Measurements from ENCODE around the gene INAFM2. TPM values are rescaled to one million over a fixed set of nuclear protein-coding genes. Genes with fewer than 3 reads are reported as not detected.

The INAFM2 gene
- total and polyA plus RNA-seq, 9 of the 15 experiments (the other 6 are each of a cell fraction or from before 2014, with no cell fraction given), result 11.8 to 43.1 (median 27.2) TPM

DNA sequence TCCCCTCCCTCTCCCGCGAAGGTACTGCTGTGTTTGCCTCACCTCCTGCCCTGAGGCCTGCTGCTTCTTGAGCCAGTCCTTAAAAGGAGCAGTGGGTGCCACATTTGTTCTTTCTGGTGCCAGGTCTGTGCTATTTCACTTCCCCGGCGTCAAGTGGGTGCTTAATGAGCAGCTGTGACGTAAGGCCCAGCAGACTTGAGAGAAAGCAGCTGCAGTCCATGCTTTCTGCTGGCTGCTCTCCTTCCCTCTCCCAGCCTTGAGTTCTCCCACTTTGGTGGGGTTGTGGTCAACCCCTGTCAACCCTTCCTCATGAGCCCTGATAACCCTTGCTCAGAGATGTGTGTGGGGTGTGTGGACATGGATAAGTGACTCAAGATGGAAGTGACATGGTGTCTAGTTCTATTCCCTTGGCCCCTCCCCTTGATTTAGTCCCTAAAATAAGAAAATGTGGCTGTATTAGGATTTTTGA lies 6.9 kb downstream of the INAFM2 start (continued):
- TF ChIP-seq SMAD4 (CRISPR knock-in tag; conservative IDR thresholded peaks at IDR 0.05) (peak; percentile 70; the same call in 1 of the 2 replicates), THAP7 (CRISPR knock-in tag; IDR thresholded peaks at IDR 0.05) (no peak), ZNF445 (CRISPR knock-in tag; IDR thresholded peaks at IDR 0.05; ENCODE audit: low read depth) (no peak), MCM5 (IDR thresholded peaks at IDR 0.05; ENCODE audit: low read depth) (no peak), ATF3 (IDR thresholded peaks at IDR 0.05) (0 out of 2 replicates have a peak, but pooled peaks have one; percentile 11), ATF3 (CRISPR knock-in tag; conservative IDR thresholded peaks at IDR 0.05) (no peak), CHCHD3 (CRISPR knock-in tag; IDR thresholded peaks at IDR 0.05) (no peak), PBX2 (CRISPR knock-in tag; IDR thresholded peaks at IDR 0.05; ENCODE audit: low read depth) (no peak), PBX2 (tag; conservative IDR thresholded peaks at IDR 0.05; ENCODE audit: low read depth) (peak; percentile 19; the same call in 1 of the 2 replicates), HDAC6 (IDR thresholded peaks at IDR 0.05; ENCODE audit: low read depth, low read length) (no peak), SMARCE1 (IDR thresholded peaks at IDR 0.05) (peak; percentile 66), CEBPB (tag; IDR thresholded peaks at IDR 0.05) (no peak; the same call in 1 of the 2 replicates), RBFOX2 (IDR thresholded peaks at IDR 0.05; ENCODE audit: low read depth, low read length) (no peak), MECOM (CRISPR knock-in tag; IDR thresholded peaks at IDR 0.05) (no peak), FOXP1 (CRISPR knock-in tag; IDR thresholded peaks at IDR 0.05) (no peak), NFIX (CRISPR knock-in tag; IDR thresholded peaks at IDR 0.05; ENCODE audit: low read depth) (no peak), CBX8 (IDR thresholded peaks at IDR 0.05; ENCODE audit: borderline replicate concordance, extremely low read depth, low read depth, low read length, poor library complexity, severe bottlenecking) (no peak), ZMIZ1 (IDR thresholded peaks at IDR 0.05; ENCODE audit: low read depth in 2 of 2, low read length in 2 of 2) (0 out of 4 replicates have a peak, but pooled peaks of 1 of the 2 experiments have one; percentile 16)
- TF ChIP-seq, protein P1, sequence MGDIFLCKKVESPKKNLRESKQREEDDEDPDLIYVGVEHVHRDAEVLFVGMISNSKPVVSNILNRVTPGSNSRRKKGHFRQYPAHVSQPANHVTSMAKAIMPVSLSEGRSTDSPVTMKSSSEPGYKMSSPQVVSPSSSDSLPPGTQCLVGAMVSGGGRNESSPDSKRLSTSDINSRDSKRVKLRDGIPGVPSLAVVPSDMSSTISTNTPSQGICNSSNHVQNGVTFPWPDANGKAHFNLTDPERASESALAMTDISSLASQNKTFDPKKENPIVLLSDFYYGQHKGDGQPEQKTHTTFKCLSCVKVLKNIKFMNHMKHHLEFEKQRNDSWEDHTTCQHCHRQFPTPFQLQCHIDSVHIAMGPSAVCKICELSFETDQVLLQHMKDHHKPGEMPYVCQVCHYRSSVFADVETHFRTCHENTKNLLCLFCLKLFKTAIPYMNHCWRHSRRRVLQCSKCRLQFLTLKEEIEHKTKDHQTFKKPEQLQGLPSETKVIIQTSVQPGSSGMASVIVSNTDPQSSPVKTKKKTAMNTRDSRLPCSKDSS (IDR thresholded peaks at IDR 0.05; ENCODE audit: low read depth, partially characterized antibody), result no peak

All from K562 (cell line).